Ectodermal cell (in vitro differentiated cells): ENCODE data around the gene FASTK.
"Not testable (repeated sequence)": the region's sequence is repeated elsewhere in the genome, so short reads cannot be mapped to it uniquely, and the experiment has no call there.

Experiments used
- H3K27ac ChIP-seq: 2 replicates; pipeline ENCODE4 v1.7.0; 2013; ENCODE audit warnings: mild to moderate bottlenecking, low read depth, low read length; ENCODE audit not compliant: insufficient read depth, poor library complexity, severe bottlenecking
- H3K27me3 ChIP-seq: 2 replicates; pipeline ENCODE4 v1.7.0; 2013; ENCODE audit warnings: mild to moderate bottlenecking, low read length; ENCODE audit not compliant: insufficient read depth, control insufficient read depth, poor library complexity, severe bottlenecking
- H3K36me3 ChIP-seq: one replicate; pipeline ENCODE4 v1.7.0; 2013; ENCODE audit warnings: low read length; ENCODE audit not compliant: control insufficient read depth, insufficient read depth
- H3K4me1 ChIP-seq: one replicate; pipeline ENCODE4 v1.7.0; 2013; ENCODE audit warnings: low read length; ENCODE audit not compliant: control insufficient read depth, insufficient read depth
- H3K4me3 ChIP-seq: 2 replicates; pipeline ENCODE4 v1.7.0; 2013; ENCODE audit warnings: low read depth, low read length, control low read depth; ENCODE audit not compliant: insufficient read depth
- H3K9me3 ChIP-seq: 2 replicates; pipeline ENCODE4 v1.7.0; 2013; ENCODE audit warnings: mild to moderate bottlenecking, low read length, moderate library complexity; ENCODE audit not compliant: control insufficient read depth
- WGBS, 2 experiments: methylation state at CpG; one replicate each; pipeline ENCODE4 v1.1.7; 2013; ENCODE audit warnings: missing lambda C conversion rate in 2 of 2; 5-methylcytosine and 5-hydroxymethylcytosine counted together

Gene FASTK

DNA sequence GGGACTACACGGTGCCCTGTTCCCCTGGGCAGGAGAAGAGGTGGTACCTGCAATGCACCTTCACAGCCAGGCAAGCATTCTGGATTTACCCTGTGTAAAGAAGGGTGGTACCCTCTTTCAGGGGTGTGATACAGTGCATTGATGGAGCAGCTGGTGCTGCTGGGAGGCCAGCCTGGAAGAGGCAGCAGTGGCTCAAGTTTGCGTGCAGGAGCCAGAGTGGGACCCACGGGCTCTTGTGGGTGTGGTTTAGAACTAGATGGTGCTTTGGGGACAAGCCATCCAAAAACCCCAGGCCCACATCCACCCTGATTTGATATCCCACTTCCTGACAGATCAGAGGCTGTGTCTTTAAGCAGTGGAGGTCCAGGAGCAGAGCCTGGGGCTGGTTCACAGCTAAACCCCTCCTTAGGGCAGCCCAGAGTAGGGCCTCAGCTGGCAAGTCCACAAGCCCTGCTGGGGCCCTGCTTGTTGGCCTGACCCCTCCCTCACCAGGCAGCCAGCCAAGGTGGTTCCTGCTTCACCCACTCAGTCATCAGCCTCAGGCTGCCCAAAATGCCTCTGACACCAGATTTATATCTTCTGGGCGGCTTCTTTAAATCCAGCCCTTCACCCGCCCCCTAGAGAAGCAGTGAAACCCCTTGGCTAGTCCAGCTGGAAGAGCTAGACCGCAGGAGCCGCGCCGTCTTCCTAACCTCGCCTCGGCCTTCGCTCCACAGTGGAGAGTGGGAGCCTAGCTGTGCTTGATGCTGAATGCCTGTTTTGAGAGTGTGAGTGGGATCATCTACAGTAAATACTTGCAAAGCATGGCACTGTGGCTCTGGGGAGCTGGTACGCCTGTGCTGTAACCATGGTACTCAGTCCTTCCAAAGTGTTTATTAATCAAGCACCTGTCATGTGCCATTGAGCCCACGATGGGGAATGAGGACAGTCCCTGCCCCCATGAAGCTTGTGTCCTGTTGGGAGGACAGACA, 33.7 kb downstream of the FASTK start:
- Histone ChIP-seq H3K27ac (no peak overlapping the region), H3K36me3 (no peaks in the 10 kb centered on the region), H3K4me3 (no peak overlapping the region), H3K27me3 (peaks cover 33% of the 10 kb centered on the region), H3K9me3 (no peaks in the 10 kb centered on the region), H3K4me1 (no peaks in the 10 kb centered on the region)
- 90 to 91% methylated on average over 14 of the region's 14 CpGs for WGBS, 2 experiments

DNA sequence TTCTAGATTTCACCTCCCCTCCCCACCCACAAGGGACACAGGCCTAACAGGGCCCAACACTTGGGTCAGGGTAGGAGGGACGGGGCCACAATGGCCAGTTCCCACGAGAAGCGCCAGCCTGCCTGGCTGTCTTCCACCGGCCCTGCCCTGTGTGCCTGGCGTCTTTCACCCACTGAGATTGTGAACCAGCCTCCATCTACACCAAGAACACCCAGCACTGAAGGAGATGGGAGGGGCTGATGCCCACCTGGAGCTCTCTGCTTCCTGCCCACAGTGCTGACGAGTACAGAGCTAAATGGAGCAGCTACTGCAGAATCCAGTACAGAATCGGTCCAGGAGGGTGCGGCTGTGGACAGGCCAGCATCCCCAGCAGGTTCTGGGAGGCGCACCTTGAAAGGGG, 34.6 kb downstream of the FASTK start:
- H3K4me1 ChIP-seq: no peaks in the 10 kb centered on the region
- peaks cover 25% of the 10 kb centered on the region for H3K27me3 ChIP-seq
- no peak overlapping the region for H3K27ac ChIP-seq
- 90 to 93% methylated on average over 9 of the region's 9 CpGs for WGBS, 2 experiments
- H3K4me3 ChIP-seq: no peak overlapping the region
- H3K36me3 ChIP-seq: no peaks in the 10 kb centered on the region
- no peaks in the 10 kb centered on the region for H3K9me3 ChIP-seq

DNA sequence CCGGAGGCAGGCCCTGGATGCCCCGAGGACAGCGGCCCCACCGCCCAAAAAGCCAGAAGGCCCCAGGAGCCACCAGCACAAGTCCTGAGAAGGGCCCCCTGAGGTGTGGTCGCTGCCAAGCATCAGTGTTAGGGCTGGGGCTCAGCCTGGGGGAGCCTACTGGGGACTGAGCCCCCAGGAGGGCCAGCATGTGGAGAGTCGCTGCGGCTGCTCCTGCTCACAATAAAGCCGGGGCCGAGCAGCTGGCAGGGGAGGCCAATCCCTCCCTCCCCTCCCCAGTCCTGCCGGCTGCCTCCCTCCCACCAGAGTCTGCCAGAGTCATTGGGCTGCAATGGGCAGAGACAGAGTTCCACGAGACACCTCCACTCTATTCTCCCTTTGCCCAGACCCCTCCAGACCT, 35.3 kb downstream of the FASTK start:
- Histone ChIP-seq H3K9me3 (no peaks in the 10 kb centered on the region), H3K4me3 (no peak overlapping the region), H3K36me3 (no peaks in the 10 kb centered on the region), H3K27ac (no peak overlapping the region), H3K4me1 (no peaks in the 10 kb centered on the region), H3K27me3 (peaks cover 18% of the 10 kb centered on the region)
- WGBS, 2 experiments: 85 to 86% methylated on average over 11 of the region's 11 CpGs

- H3K4me3 ChIP-seq: no peak overlapping the region
- no peaks in the 10 kb centered on the region for H3K9me3 ChIP-seq
- no peaks in the 10 kb centered on the region for H3K36me3 ChIP-seq
- no peak overlapping the region for H3K27ac ChIP-seq
- no peaks in the 10 kb centered on the region for H3K4me1 ChIP-seq
- H3K27me3 ChIP-seq: peaks cover 7% of the 10 kb centered on the region
- WGBS, 2 experiments: 95 to 96% methylated on average over 20 of the region's 20 CpGs
Measured at GRCh38 chr7:151043959-151044358, 36.6 kb downstream of the FASTK start.

DNA sequence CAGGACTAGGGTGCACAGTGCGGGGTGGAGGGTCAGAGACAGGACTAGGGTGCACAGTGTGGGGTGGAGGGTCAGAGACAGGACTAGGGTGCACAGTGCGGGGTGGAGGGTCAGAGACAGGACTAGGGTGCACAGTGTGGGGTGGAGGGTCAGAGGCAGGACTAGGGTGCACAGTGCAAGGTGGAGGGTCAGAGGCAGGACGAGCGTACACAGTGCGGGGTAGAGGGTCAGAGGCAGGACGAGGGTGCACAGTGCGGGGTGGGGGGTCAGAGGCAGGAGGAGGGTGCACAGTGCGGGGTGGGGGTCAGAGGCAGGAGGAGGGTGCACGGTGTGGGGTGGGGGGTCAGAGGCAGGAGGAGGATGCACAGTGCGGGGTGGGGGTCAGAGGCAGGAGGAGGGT, 37.2 kb downstream of the FASTK start:
- not testable (repeated sequence) for H3K27me3 ChIP-seq, H3K36me3 ChIP-seq, H3K4me1 ChIP-seq, H3K9me3 ChIP-seq, H3K4me3 ChIP-seq, H3K27ac ChIP-seq
- 89 to 90% methylated on average over 10 of the region's 10 CpGs for WGBS, 2 experiments

GRCh38 chr7:151040616-151041375, 39.8 kb downstream of the FASTK start:
- Histone ChIP-seq H3K27ac (no peak overlapping the region), H3K27me3 (no peaks in the 10 kb centered on the region), H3K36me3 (no peaks in the 10 kb centered on the region), H3K4me3 (no peak overlapping the region), H3K9me3 (no peaks in the 10 kb centered on the region), H3K4me1 (no peaks in the 10 kb centered on the region)
- 93 to 94% methylated on average over 30 of the region's 30 CpGs for WGBS, 2 experiments

DNA sequence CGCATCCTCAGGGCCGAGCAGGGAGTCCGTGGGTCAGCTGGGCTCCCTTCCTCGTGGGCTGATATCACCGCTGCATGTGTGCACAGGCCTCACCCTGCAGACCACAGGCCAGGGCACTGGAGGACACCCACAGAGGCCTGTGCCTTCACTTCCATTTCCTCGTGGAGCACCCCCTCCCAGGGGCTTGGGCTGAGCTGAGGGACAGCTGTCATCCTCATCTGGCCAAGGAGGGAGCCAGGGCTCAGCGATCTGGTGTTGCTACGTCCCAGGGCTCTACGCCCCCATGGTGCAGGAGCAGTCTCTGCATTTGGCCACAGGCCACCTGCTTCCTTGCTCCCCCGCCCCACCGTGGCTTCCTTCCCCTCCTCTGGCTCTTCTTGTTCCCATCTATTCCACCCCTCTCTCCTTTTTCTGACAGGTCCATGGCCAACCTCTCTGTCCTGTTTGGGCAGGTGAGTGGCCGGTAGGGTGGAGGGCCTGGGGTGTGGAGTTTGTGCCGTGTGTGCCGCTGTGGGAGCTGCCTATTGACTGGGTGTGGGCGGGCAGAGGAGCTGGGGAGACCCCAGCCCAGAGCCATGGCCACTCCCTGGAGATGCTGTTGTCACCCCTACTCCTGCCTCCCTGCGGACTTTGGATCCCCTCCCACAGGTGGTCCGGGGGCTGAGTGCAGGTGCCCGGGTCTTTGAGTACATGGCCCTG, 40.6 kb downstream of the FASTK start:
- H3K36me3 ChIP-seq: no peaks in the 10 kb centered on the region
- no peaks in the 10 kb centered on the region for H3K27me3 ChIP-seq
- no peaks in the 10 kb centered on the region for H3K9me3 ChIP-seq
- H3K4me1 ChIP-seq: no peaks in the 10 kb centered on the region
- WGBS, 2 experiments: 87% methylated on average over 18 of the region's 18 CpGs
- H3K4me3 ChIP-seq: no peak overlapping the region
- H3K27ac ChIP-seq: no peak overlapping the region

DNA sequence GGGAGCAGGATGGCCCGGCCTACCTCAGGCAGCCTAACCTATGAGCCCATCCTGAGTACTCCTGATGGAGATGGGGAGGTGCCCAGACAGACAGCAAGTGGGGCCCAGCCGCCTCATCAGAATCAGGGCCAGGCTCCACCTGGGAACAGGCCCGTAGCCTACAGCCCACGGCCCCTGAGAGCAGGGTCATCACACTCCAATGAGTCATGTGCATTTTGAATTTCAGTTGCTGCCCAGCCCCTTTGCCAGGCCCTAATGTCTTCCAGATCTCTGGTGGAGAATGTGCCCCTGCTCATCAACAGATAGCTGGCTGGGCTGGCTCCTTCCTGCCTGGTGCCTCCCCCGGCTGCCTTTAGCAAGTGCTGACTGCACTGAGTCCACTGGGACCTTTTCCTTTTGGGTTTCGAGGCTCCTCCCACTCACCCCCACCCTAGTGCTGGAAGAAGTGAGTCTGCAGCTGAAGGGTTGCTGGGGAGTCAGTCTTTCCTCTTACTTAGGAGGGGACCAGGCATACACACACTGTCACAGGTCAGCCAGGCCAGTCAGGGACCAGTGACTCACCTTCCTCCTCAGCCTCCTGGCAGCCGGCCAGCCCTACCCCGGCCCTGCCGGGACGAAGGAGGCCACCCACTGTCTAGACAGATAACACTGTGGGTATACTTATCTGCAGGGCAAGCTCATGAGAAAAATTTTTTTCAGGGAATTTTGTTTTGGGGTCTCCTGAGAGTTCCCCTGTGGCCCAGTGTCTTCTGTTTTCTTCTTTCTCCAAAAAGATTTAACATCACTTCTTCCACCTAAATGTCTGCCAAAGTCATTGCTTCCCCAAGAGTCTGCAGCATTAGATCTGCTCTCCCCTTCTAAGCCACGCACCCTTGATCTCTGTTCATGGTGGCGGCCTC, 41.4 kb downstream of the FASTK start:
- Histone ChIP-seq H3K9me3 (no peaks in the 10 kb centered on the region), H3K27ac (no peak overlapping the region), H3K4me1 (no peaks in the 10 kb centered on the region), H3K36me3 (no peaks in the 10 kb centered on the region), H3K27me3 (no peaks in the 10 kb centered on the region), H3K4me3 (no peak overlapping the region)
- WGBS, 2 experiments: 74 to 76% methylated on average over 12 of the region's 12 CpGs

DNA sequence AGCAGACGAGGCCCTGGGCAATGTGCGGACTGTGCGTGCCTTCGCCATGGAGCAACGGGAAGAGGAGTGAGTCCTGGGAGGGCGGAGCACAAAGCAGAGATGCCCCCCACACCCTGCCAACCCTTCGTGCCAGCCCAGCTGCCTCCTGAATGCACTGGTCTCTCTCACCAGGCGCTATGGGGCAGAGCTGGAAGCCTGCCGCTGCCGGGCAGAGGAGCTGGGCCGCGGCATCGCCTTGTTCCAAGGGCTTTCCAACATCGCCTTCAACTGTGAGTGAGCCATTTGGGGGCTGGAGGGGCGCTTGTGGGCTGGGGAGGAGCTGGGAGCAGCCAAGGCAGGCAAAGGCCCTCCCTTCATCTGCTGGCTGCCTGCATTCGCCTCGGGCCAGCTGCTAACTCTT, 44.7 kb downstream of the FASTK start:
- no peaks in the 10 kb centered on the region for H3K9me3 ChIP-seq
- H3K4me1 ChIP-seq: no peaks in the 10 kb centered on the region
- no peak overlapping the region for H3K27ac ChIP-seq
- no peaks in the 10 kb centered on the region for H3K36me3 ChIP-seq
- no peak overlapping the region for H3K4me3 ChIP-seq
- no peaks in the 10 kb centered on the region for H3K27me3 ChIP-seq
- WGBS, 2 experiments: 95 to 96% methylated on average over 17 of the region's 17 CpGs
